ENCODE data around the gene ATG13. TPM values are rescaled to one million over a fixed set of nuclear protein-coding genes. Genes with fewer than 3 reads are reported as not detected.

ATG13 gene
- polyA plus RNA-seq, 1 donor (not counting 4 experiments of a cell fraction or from before 2014, with no cell fraction given), result 33.3 TPM

DNA sequence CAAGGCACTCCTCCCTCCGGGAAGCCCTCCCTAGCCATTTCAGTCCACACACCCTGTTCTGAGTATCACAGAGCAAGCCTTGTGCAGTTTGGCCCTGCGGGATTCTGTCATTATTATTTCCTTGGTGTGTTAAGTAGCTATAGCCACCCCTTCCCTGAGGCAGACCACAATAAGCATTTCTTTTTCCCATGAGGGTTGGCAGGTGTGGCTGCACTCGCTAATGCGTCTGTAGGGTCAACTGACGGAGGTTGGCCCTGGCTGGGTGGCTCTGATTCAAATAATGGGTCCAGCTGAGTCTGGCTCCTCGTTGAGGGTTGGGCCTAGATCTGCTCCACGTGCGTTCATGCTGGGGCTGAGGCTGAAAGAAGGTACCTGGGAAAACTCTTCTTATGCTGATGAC, 106.7 kb downstream of the ATG13 start:
- Histone ChIP-seq H3K4me2 (ENCODE audit: control insufficient read depth, extremely low read depth, insufficient read depth, low read depth, low read length) (no peak overlapping the region), H3K4me1 (ENCODE audit: control insufficient read depth, extremely low read depth, insufficient read depth, low read length) (no peaks in the 10 kb centered on the region), H4K20me1 (ENCODE audit: control insufficient read depth, extremely low read depth, insufficient read depth, low read length) (no peaks in the 10 kb centered on the region), H3K27ac (ENCODE audit: control insufficient read depth, insufficient read depth, low read length) (no peak overlapping the region), H2AFZ (ENCODE audit: control insufficient read depth, low read length) (no peak overlapping the region), H3K4me3 (ENCODE audit: control insufficient read depth in 2 of 3, extremely low read depth in 1 of 3, insufficient read depth in 2 of 3, low read depth in 1 of 3, low read length in 3 of 3) (no peak overlapping the region), H3K27me3 (ENCODE audit: control insufficient read depth, extremely low read depth, insufficient read depth, low read length) (no peaks in the 10 kb centered on the region), H3K9me3 (ENCODE audit: control insufficient read depth, low read depth, low read length) (no peaks in the 10 kb centered on the region), H3K9ac (ENCODE audit: control insufficient read depth, extremely low read depth, insufficient read depth, low read length) (no peak overlapping the region), H3K9me1 (ENCODE audit: control insufficient read depth, extremely low read depth, insufficient read depth, low read length) (no peaks in the 10 kb centered on the region), H3K36me3 (ENCODE audit: control insufficient read depth in 2 of 2, extremely low read depth in 1 of 2, insufficient read depth in 2 of 2, low read length in 2 of 2) (no peaks in the 10 kb centered on the region), H3K79me2 (ENCODE audit: control insufficient read depth, insufficient read depth, low read length) (no peaks in the 10 kb centered on the region)
- TF ChIP-seq, protein P1, sequence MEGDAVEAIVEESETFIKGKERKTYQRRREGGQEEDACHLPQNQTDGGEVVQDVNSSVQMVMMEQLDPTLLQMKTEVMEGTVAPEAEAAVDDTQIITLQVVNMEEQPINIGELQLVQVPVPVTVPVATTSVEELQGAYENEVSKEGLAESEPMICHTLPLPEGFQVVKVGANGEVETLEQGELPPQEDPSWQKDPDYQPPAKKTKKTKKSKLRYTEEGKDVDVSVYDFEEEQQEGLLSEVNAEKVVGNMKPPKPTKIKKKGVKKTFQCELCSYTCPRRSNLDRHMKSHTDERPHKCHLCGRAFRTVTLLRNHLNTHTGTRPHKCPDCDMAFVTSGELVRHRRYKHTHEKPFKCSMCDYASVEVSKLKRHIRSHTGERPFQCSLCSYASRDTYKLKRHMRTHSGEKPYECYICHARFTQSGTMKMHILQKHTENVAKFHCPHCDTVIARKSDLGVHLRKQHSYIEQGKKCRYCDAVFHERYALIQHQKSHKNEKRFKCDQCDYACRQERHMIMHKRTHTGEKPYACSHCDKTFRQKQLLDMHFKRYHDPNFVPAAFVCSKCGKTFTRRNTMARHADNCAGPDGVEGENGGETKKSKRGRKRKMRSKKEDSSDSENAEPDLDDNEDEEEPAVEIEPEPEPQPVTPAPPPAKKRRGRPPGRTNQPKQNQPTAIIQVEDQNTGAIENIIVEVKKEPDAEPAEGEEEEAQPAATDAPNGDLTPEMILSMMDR (optimal IDR thresholded peaks at IDR 0.05 in 1 of 3, IDR thresholded peaks at IDR 0.05 in 1 of 3, conservative IDR thresholded peaks at IDR 0.05 in 1 of 3; ENCODE audit: extremely low read depth in 1 of 3, insufficient read depth in 2 of 3, low read length in 3 of 3), result no peak
- no peak for TF ChIP-seq EZH2 (IDR thresholded peaks at IDR 0.05; ENCODE audit: low read length)
- FAIRE-seq, result no peak
- no peak for DNase-seq (ENCODE audit: low read depth, low spot score)
- dilution Hi-C loops (cut with MboI; ENCODE audit: extremely low pct_ligation_motif_present, low sequenced_read_pairs), result no loop called here

Other genes starting within 250 kb of the ATG13 start
- gene MDK, start 235.9 kb upstream of the ATG13 start, polyA plus RNA-seq, result 5.4 to 8.8 TPM (median 6.5 TPM) in 3 replicates
- gene CHRM4, start 225.8 kb upstream of the ATG13 start, polyA plus RNA-seq, result 0.06 TPM in 1 of 3 replicates, not detected in the others
- 8.6 to 15.2 TPM (median 10.5 TPM) in 3 replicates for gene AMBRA1, start 23.5 kb upstream of the ATG13 start, polyA plus RNA-seq
- 5.5 to 6.4 TPM (median 5.6 TPM) in 3 replicates for gene HARBI1, start 326 bp upstream of the ATG13 start, polyA plus RNA-seq
- 19.5 to 27.4 TPM (median 22.8 TPM) in 3 replicates for gene ARHGAP1, start 83.1 kb downstream of the ATG13 start, polyA plus RNA-seq
- gene ZNF408, start 83.5 kb downstream of the ATG13 start, polyA plus RNA-seq, result 4.0 to 8.1 TPM (median 5.0 TPM) in 3 replicates
- gene F2, start 101.7 kb downstream of the ATG13 start, polyA plus RNA-seq, result not detected in 3 replicates
- 68.3 to 96.4 TPM (median 87.5 TPM) in 3 replicates for gene CKAP5, start 228.7 kb downstream of the ATG13 start, polyA plus RNA-seq

All from keratinocyte (primary cell).